HCEC 1CT (cell line): ENCODE measurements around the gene NOD1.
"Not testable (repeated sequence)": the region's sequence is repeated elsewhere in the genome, so short reads cannot be mapped to it uniquely, and the experiment has no call there.

Experiments used
- DNase-seq: peaks from one replicate; pipeline ENCODE4 v3.0.0-alpha.2; 2017

The NOD1 gene

DNA sequence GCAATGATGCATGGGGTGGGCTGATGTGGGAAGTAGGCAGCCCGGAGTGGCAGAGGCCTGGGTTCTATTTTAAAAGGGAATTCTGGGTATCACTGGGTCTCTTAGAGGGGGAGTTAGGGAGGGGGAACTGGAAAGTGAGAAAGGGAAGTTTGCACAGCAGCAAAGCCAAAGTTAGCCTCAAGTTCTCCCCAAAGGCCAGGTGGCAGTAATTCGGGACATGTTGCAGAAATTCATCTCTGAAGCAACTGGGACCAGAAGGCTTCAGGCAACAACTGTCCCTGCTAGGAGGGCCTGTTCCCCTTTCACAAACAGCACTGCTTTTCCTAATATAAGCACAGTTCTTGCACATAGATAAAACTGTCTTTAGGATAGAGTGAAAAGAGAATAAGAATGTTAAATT, 67.4 kb downstream of the NOD1 start:
- DNase-seq: no peak

DNA sequence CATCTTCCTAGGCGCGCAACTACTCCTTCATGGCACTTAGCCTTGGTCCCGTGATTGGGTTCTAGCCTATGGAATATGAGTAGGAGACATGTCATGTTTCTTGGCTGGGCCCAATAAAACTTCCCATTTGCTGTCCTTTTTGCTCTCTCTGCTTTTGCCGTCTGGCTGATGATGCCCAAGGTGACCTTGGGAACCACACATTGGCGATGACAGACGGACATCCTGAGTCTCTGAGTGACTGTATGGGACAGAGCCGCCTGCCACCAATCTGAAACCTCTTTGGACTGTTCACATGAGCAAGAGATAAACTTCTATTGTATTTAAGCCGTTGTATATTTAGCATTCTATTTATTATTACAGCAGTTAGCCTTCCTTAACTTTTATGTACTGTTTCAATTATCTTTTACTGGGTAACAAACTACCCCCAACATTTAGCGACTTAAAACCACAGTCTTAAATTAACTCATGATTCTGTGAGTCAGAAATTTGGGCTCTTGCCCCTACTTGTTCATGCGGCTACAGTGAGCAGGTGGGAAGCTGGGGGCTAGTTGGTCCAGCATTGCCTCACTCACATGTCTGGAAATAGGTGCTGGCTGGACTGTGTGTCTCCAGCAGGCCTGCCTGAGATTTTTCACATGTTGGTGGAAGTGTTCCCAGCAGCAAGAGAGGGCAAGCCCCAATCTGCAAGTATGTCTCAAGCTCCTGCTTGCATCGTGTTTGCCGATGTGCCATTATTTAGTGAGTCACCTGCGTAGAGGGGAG, 71.7 kb downstream of the NOD1 start:
- no peak for DNase-seq

- no peak for DNase-seq
These were observed 73.4 kb downstream of the NOD1 start for GRCh38 chr7:30405179-30405578.

DNA sequence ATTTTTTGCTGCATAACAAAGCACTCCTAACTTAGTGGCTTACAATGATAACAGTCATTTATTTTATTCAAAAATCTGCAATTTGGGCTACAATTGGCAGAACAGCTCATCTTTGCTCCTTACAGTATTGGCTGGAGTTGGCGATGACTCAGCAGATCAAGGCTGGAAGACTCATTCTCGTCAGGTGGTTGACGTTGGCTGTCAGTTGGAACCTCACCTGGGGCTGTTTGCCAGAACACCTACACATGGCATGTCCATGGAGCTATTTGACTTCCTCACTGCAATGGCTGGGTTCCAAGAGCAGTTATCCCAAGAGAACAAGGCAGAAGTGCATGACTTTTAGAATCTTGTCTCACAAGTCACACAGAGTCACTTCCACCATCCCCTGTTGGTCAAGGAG, 75.1 kb downstream of the NOD1 start:
- no peak for DNase-seq

DNA sequence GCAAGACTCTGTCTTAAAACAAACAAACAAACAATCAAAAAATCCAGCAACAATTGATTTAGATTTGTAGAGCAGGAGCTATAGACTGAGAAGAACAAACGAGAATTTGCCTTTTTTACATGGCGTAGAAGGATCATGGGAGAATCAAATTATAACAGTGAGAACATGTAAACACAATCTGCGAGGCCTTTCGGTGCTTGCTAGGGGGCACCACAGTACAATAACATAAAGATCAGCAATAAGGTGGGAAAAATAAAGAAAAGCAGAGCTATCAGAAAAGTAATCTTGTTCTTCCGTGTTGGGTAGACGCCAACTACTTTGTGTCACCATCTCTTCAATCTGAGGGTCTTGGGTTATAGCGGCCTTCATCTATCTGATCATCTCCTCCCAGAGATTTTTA, 82.2 kb downstream of the NOD1 start:
- DNase-seq: no peak

DNA sequence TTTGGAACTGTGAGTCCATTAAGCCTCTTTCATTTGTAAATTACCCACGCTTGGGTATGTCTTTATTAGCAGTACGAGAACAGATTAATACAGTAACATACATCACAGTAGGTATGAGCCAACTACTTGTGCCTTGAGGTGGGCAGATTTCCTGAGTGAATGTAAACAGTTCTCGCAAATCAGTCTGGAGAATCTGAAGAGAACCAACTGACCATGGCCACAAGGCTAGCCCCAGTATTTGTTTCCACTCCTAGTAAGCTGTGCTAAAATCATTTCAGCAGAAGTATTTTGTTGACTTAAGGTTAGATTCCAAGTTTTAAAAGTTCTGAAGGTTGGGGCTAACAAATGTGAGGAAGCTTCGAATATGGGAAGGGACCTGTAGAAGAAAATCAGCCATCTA, 82.9 kb downstream of the NOD1 start:
- no peak for DNase-seq

- DNase-seq: no peak
These were observed 86.8 kb downstream of the NOD1 start for GRCh38 chr7:30391806-30392205.

- DNase-seq: no peak
These were observed 87.6 kb downstream of the NOD1 start for GRCh38 chr7:30390736-30391636.

GRCh38 chr7:30389791-30390190, 88.8 kb downstream of the NOD1 start:
- no peak for DNase-seq

- no peak for DNase-seq
These were observed 96.0 kb downstream of the NOD1 start for GRCh38 chr7:30382607-30383006.

DNA sequence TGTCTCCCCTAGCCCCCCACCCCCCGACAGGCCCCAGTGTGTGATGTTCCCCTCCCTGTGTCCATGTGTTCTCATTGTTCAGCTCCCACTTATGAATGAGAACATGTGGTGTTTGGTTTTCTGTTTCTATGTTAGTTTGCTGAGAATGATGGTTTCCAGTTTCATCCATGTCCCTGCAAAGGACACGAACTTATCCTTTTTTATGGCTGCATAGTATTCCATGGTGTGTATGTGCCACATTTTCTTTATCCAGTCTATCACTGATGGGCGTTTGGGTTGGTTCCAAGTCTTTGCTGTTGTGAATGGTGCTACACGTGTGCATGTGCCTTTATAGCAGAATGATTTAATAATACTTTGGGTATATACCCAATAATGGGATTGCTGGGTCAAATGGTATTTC, 97.8 kb downstream of the NOD1 start:
- not testable (repeated sequence) for DNase-seq

DNA sequence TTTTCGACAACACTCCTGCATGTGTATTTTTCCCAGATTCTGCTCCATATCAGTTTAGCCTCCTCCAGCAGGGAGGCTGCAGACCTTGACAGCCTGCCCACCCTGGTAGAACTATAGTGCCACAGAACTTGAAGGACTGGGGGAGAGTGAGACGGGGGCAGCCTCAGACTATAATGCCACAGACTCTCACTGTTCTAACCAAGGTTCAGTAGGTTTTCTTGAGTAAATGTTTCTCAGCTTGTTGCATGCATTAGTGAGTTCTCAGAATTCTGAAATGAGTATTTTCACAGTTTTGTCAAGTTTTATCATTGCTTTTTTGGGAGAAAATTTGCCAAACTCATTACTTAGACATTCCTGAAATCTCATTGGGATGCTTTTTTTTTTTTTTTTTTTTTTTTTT, 98.3 kb downstream of the NOD1 start:
- no peak for DNase-seq

GRCh38 chr7:30379741-30380140, 98.8 kb downstream of the NOD1 start:
- no peak for DNase-seq

DNA sequence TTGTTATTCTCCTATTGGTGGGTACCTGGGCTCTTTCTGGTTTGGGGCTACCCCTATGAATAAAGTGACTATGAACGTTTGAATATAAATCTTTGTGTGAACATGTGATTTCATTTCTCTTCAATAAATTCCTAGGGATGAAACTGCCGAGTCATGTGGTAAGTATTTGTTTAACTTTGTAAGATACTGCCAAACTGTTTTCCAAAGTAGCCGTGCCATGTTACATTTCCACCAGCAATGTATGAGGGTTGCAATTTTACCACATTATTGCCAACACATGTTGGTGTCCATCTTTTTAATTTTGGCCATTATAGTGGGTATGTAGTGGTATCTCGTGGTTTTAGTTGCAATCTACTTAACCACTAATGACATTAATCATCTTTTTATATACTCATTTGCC, 99.5 kb downstream of the NOD1 start:
- DNase-seq: no peak

- DNase-seq: no peak
These were observed 100.3 kb downstream of the NOD1 start for GRCh38 chr7:30378275-30378674.
